GM21576 (cell line): ENCODE data around the gene SLC38A1.
A peak's percentile ranks its signal among the peaks of the same experiment; 100 is the strongest.

Experiments used
- ATAC-seq: cut with Tn5 transposase; IDR thresholded peaks from one replicate; pipeline ENCODE4 v1.9.1; 2021; ENCODE audit warnings: mild to moderate bottlenecking, moderate library complexity; ENCODE audit not compliant: unreplicated experiment

Gene SLC38A1

GRCh38 chr12:46234000-46234399 is 34.8 kb downstream of the SLC38A1 start:
- no peak for ATAC-seq

GRCh38 chr12:46233423-46233822 is 35.4 kb downstream of the SLC38A1 start:
- no peak for ATAC-seq

- ATAC-seq = no peak
These were observed 37.9 kb downstream of the SLC38A1 start for GRCh38 chr12:46230983-46231382.

- no peak for ATAC-seq
These were observed 38.5 kb downstream of the SLC38A1 start for GRCh38 chr12:46230306-46230705.

- ATAC-seq = no peak
These were observed 41.2 kb downstream of the SLC38A1 start for GRCh38 chr12:46227616-46228015.

GRCh38 chr12:46224386-46224785 is 44.5 kb downstream of the SLC38A1 start:
- no peak for ATAC-seq

GRCh38 chr12:46223047-46223446 is 45.8 kb downstream of the SLC38A1 start:
- no peak for ATAC-seq

- ATAC-seq = no peak
These were observed 46.2 kb downstream of the SLC38A1 start for GRCh38 chr12:46222636-46223035.

GRCh38 chr12:46221255-46222128 is 47.4 kb downstream of the SLC38A1 start:
- no peak for ATAC-seq

GRCh38 chr12:46219877-46220655 is 48.8 kb downstream of the SLC38A1 start:
- ATAC-seq = no peak

- ATAC-seq = no peak
These were observed 49.5 kb downstream of the SLC38A1 start for GRCh38 chr12:46219132-46219876.

- ATAC-seq = no peak
These were observed 50.3 kb downstream of the SLC38A1 start for GRCh38 chr12:46218322-46219095.

- peak; percentile 57 for ATAC-seq
These were observed 51.1 kb downstream of the SLC38A1 start for GRCh38 chr12:46217541-46218321.

- ATAC-seq = peak; percentile 59
These were observed 54.0 kb downstream of the SLC38A1 start for GRCh38 chr12:46214668-46215436.

- ATAC-seq = no peak
These were observed 56.5 kb downstream of the SLC38A1 start for GRCh38 chr12:46212108-46212982.

GRCh38 chr12:46210873-46211439 is 57.9 kb downstream of the SLC38A1 start:
- no peak for ATAC-seq
